Middle frontal gyrus (tissue), 1 donor: ENCODE measurements around the gene BTBD9.
"Not testable (repeated sequence)": the region's sequence is repeated elsewhere in the genome, so short reads cannot be mapped to it uniquely, and the experiment has no call there.

Experiments used
- DNase-seq: peaks from one replicate; pipeline ENCODE4 v3.0.0-alpha.2; 2015; ENCODE audit warnings: low spot score; ENCODE audit errors: extremely low spot score

BTBD9 gene

DNA sequence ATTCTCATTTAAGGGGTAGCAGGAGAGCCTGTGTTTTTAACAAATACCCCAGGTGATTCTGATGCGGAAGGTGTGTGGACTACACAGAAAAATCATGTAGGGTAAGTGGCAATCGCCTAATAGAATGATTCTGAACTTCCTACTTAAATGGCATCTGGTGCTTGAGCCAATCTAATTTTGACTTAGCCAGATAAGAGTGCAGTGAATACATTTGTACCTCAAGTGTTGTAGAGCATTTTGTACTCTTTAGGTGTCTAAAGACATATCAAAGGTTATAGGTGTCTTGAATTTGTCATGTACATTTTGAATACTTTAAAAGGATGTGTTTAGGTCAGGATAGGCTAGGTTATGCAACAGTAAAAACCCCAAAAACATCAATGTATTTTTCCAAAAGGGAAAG lies 10.0 kb upstream of the BTBD9 start:
- no peak for DNase-seq

DNA sequence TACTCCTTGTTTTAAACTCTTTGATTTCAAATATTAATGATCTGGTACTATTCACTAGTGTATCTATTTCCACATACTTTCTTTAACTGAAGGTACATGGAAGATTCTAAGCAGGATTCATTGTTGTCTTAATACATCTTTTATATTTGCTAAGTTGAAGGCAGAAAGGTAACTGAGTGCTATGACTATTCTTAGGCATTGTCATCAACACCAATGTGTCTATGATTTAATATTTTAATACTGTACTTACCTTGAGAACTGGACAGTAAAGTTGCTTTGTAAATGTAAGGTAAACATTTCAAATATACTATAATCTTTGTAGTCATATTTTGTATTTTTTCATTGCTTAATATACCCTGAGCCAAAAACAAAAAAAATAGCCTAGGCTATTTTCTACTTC lies 8.9 kb upstream of the BTBD9 start:
- DNase-seq, result no peak

DNA sequence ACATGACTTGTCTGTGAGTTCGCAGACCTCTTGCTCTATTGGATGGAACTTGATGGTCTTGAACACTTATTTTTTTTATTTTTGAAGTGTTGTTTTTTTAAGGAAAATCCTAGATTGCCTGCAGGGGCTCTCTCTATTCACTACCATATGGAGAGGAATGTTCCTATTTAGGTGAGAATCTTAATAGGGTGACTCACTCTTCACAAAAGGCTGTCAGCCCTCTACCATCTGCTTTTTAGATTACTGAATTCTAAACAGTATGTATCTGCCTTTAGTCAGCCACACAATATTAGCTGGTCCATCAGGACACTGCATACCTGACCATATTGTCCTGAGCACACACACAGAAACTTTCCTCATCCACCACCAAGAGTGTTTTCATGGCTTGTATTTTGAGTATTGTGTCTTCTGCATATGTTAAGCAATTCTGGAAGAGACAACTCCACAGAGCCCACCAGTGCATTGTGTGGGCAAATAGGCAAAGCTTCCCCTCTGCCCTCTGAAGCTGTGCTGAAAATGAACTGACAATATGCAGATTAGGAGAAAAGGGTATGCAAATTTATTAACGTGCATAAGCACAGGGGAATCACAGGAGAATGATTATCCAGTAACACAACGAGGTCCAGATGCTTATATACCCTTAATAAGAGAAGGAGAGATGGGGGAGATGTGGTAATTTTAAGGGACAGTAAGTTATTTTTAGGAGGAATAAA lies 6.6 kb upstream of the BTBD9 start:
- no peak for DNase-seq

GRCh38 chr6:38644951-38645350 lies 5.2 kb upstream of the BTBD9 start:
- DNase-seq, result peak; percentile 50

DNA sequence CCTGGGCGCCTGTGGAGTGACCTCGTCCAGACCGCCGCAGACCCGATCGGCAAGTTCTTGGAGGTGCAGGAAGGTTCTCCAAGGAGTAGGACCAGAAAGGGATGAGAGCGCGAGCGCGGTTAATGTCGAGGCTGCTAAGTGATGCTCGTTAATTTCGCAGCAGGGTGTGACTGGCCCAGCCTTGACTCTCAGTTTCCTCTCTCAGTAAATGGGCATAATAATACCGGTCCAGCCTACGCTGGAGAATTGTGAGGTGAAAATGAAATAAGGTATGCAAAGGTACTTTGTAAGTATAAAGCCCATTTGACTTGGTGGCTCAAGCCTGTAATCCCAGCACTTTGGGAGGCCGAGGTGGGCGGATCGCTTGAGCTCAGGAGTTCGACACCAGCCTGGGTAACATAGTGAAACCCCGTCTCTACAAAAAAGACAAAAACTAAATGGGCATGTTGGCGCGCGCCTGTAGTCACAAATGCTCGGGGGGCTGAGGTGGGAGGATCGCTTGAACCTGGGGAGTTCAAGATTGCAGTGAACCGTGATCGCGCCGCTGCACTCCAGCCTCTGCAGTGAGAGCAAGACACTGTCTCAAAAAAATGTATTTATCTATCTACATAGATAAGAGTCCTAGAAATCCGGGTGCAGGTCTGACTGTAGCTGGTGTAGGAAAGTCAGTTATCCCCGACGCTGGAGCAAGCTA lies 634 bp upstream of the BTBD9 start:
- DNase-seq, result no peak

DNA sequence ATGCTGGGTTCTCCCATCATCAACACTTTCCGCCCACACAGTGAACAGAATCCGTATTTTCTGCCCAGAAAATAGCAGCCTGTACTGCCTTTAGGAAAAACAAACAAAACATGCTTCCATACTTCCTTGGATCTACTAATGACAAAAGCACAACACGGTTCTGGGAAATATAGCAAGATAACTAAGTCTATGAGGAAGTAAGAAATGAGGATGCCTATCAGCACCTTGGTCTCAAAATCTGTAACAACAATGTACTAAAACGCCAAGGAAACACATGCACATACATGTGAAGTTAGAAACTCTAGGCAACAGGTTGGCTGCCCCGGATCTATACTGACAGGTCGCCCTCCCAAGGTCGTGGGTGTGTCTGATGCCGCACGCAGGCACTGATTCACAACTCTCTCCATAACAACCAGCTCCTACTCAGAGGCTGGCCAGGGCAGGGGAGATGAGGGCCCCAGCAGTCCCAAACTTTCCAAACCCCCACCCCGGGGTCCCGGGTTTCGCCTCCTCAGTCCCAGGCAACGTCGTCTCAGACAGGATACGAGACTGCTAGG lies 710 bp downstream of the BTBD9 start:
- DNase-seq, result no peak

GRCh38 chr6:38637756-38638155 lies 2.0 kb downstream of the BTBD9 start:
- DNase-seq, result no peak

GRCh38 chr6:38636027-38636426 lies 3.7 kb downstream of the BTBD9 start:
- DNase-seq, result no peak

DNA sequence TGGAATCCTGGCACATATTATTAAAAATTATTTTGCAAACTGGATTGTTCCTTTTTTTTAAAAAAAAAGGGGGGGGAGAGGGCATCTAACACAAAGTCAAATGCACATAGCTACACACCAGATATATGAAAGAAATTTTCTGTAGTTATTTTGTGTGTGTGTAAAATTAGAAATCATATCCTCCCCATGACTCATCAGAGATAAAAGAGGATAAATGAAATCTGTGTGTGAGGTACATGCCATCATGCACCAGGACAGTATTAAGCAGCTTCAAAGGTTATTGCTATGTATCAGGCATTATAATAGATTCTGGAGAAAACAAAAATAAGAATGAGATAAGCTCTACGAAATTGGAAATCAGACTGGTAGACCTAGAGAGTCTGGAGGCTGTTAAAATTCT lies 5.2 kb downstream of the BTBD9 start:
- no peak for DNase-seq

DNA sequence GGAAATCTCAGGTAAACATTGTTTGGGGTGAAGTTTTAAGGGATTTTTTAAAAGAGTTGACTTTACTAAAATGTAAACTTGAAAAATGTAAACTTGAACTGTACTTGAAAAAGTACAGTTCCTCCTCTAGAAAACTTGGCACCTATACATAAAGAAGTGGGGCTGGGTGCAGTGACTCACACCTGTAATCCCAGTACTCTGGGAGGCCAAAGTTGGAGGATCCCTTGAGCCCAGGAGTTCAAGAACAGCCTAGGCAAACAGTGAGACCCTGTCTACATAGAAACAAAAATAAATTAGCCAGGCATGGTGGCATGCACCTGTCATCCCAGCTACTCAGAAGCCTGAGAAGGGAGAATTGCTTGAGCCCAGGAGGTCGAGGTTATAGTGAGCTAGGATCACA lies 7.2 kb downstream of the BTBD9 start:
- DNase-seq, result no peak

DNA sequence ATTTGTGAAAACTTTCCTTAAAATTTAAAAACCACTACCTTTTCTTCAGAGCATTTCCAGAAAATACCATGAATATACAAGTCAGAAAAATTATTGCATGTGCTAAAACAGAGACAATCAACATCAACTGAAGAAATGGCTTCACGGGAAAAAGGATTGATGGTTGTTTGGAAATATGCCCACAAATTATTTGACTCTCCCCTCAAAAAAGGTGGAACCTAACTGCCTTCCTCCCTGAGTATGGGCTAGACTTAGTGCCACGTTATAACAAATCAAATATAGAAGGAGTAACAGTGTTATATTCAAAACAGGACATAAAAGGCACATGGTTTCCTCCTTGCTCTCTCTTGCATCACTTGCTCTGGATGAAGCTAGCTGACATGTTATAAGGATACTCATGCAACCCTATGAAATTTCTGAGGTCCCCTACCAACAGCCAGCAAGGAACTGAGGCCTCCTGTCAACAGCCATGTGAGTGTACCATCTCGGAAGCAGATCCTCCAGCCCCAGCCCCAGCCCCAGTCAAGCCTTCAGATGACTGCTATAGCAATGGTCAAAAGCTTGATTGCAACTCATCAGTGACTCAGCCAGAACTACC lies 8.4 kb downstream of the BTBD9 start:
- DNase-seq, result no peak

- DNase-seq, result no peak
Observed at GRCh38 chr6:38625217-38625616, 14.5 kb downstream of the BTBD9 start.

- DNase-seq, result not testable (repeated sequence)
Observed at GRCh38 chr6:38619342-38619741, 20.4 kb downstream of the BTBD9 start.

DNA sequence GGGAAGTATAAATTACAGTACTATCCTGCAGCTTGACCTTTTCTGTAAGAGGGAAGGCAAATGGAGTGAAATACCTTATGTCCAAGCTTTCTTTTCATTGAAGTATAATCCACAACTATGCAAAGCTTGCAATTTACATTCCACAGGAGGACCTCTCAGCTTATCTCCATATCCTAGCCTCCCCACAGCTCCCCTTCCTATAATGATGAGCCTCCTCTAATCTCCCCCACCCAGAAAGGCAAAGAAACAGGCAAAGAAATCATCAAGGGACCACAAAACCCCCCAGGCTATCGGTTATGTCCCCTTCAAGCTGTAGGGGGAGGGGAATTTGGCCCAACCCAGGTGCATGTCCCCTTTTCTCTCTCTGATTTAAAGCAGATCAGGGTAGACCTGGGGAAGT lies 21.4 kb downstream of the BTBD9 start:
- not testable (repeated sequence) for DNase-seq

GRCh38 chr6:38617856-38618255 lies 21.9 kb downstream of the BTBD9 start:
- DNase-seq, result no peak

DNA sequence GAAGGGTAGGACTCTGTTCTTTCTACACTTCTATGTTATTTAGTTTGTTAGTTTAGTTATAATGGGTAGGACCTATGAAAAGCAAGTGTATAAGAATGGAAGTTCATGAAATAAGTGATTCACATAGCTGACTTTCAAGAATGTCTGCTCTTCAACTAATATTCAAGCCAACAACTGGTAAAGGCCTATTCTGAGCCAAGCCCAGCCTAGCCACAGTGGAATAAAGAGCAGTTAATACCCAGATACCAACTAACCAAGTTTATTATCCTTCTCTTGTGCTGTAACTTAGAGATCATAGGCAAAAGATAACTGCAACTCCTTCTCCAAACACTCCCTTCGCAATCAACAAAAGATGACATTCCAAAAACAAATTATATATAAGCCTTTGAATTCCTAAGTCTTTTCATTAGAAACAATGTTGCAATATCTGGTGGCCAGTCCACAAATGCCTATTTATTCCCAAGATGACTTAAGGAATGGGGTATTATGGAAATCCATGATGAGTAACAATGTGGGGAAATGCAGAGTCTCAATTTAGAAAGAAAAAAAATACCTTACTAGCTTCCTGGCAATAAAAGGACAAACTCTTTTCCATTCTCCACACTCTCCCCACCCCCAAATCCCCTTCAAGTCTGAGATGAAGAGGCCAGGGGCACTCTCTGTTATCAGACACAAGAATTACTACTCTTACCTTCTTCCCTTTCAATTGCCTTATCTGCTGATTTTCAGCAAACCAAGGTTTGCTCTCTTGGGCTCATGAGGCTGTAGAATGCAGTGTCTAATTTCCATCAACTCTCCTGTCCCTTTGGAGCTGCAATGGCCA lies 27.4 kb downstream of the BTBD9 start:
- DNase-seq, result no peak

GRCh38 chr6:38610050-38610625 lies 29.6 kb downstream of the BTBD9 start:
- no peak for DNase-seq

- no peak for DNase-seq
Observed at GRCh38 chr6:38604700-38605099, 35.0 kb downstream of the BTBD9 start.

GRCh38 chr6:38603966-38604365 lies 35.8 kb downstream of the BTBD9 start:
- DNase-seq, result no peak

DNA sequence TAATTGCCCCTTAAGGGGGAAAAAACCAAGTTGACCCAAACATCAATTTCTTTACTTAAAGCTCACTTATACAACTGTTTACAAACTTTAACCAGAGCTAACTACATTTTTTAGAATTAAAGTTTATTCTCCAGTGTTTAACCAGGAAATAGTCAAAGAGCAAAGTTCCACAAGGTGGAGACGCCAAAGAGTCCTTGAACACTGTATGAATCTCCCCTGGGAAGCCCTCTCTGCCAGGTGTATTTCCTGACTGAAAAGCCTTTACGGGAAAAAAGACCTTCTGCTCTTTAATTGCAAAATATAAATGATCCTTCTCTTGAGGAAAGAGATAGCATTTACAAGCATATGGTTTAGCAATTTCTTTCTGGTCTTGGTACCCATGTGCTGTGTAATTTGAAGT lies 36.2 kb downstream of the BTBD9 start:
- DNase-seq, result no peak

DNA sequence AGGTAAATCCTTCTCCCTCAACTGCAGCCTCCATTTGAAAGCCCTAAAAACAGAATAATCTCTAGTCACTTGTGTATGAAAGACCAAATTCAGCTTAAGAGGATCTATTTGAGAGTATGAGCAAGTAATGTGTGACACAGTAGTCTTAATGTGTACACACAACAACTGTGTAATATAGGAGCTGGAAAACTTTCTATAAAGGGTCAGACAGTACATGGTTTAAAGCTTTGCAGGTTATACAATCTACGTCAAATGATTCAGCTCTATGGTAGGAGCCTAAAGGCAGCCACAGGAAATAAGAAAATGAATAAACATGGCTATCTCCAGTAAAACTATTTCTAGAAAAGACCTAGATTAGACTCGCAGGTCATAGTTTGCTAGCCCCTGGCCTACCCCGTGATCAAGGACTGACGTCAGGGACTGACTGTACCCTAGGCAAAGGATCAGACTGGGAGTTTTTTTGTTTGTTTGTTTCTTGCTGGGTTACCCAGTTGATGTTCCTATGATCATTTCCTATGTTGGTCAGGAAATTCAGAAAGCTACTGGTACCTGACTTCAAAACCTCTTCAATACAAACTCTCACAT lies 39.7 kb downstream of the BTBD9 start:
- DNase-seq, result no peak
